H9 (cell line): ENCODE results near the gene CHD3. TPM values are rescaled to one million over a fixed set of nuclear protein-coding genes. Genes with fewer than 3 reads are reported as not detected.

Source experiments
- DNase-seq: peaks from one replicate; pipeline ENCODE4 v3.0.0-alpha.2; 2017
- H2AFZ ChIP-seq: one replicate; pipeline ENCODE4 v1.6.1; 2013; ENCODE audit warnings: mild to moderate bottlenecking, low read length, control low read depth, moderate library complexity
- H2AK5ac ChIP-seq: 2 replicates; pipeline ENCODE4 v1.6.1; 2013; ENCODE audit warnings: low read length, control low read depth, mixed read lengths; ENCODE audit not compliant: insufficient read length
- H2BK120ac ChIP-seq: one replicate; pipeline ENCODE4 v1.6.1; 2013; ENCODE audit warnings: low read depth, mild to moderate bottlenecking, low read length, control low read depth, inconsistent platforms; ENCODE audit not compliant: poor library complexity, severe bottlenecking
- H2BK12ac ChIP-seq: 2 replicates; pipeline ENCODE4 v1.6.1; 2013; ENCODE audit warnings: low read length, control low read depth, mixed read lengths, low read depth; ENCODE audit not compliant: insufficient read length
- H2BK15ac ChIP-seq: 2 replicates; pipeline ENCODE4 v1.6.1; 2013; ENCODE audit warnings: low read depth, low read length, control low read depth
- H2BK20ac ChIP-seq: one replicate; pipeline ENCODE4 v1.6.1; 2013; ENCODE audit warnings: low read depth, mild to moderate bottlenecking, low read length, control low read depth, inconsistent platforms; ENCODE audit not compliant: poor library complexity, severe bottlenecking
- H2BK5ac ChIP-seq: 2 replicates; pipeline ENCODE4 v1.6.1; 2013; ENCODE audit warnings: low read length, control low read depth, mixed read lengths; ENCODE audit not compliant: insufficient read length
- H3K14ac ChIP-seq: 2 replicates; pipeline ENCODE4 v1.6.1; 2013; ENCODE audit warnings: low read length, control low read depth; ENCODE audit not compliant: insufficient read depth
- H3K18ac ChIP-seq: 2 replicates; pipeline ENCODE4 v1.6.1; 2013; ENCODE audit warnings: low read depth, mild to moderate bottlenecking, mixed read lengths, low read length, control low read depth; ENCODE audit not compliant: insufficient read length
- H3K23ac ChIP-seq: 2 replicates; pipeline ENCODE4 v1.6.1; 2013; ENCODE audit warnings: low read length, control low read depth, mixed read lengths, low read depth; ENCODE audit not compliant: insufficient read length
- H3K23me2 ChIP-seq: 2 replicates; pipeline ENCODE4 v1.6.1; 2013; ENCODE audit warnings: low read depth, mild to moderate bottlenecking, mixed read lengths, low read length, control low read depth; ENCODE audit not compliant: insufficient read length, poor library complexity, severe bottlenecking
- H3K27ac ChIP-seq: 2 replicates; pipeline ENCODE4 v1.5.1; 2013; ENCODE audit warnings: low read length, control low read depth, mixed read lengths, low read depth; ENCODE audit not compliant: insufficient read length
- H3K27me3 ChIP-seq: 2 replicates; pipeline ENCODE4 v1.6.1; 2013; ENCODE audit warnings: low read length, control low read depth, inconsistent platforms; ENCODE audit not compliant: insufficient read depth
- H3K4ac ChIP-seq: 2 replicates; pipeline ENCODE4 v1.6.1; 2013; ENCODE audit warnings: low read depth, mild to moderate bottlenecking, control low read depth, inconsistent platforms, low read length, moderate library complexity
- H3K4me1 ChIP-seq: 2 replicates; pipeline ENCODE4 v1.6.1; 2013; ENCODE audit warnings: low read length, control low read depth, inconsistent platforms; ENCODE audit not compliant: insufficient read depth
- H3K4me2 ChIP-seq: 2 replicates; pipeline ENCODE4 v1.6.1; 2013; ENCODE audit warnings: low read length, control low read depth, mixed read lengths; ENCODE audit not compliant: insufficient read length, insufficient read depth
- H3K56ac ChIP-seq: 2 replicates; pipeline ENCODE4 v1.6.1; 2013; ENCODE audit warnings: low read depth, mild to moderate bottlenecking, mixed read lengths, low read length, control low read depth; ENCODE audit not compliant: insufficient read length
- H3K79me1 ChIP-seq: 2 replicates; pipeline ENCODE4 v1.6.1; 2013; ENCODE audit warnings: low read depth, mild to moderate bottlenecking, moderate library complexity, low read length, control low read depth, inconsistent platforms; ENCODE audit not compliant: insufficient read depth, poor library complexity, severe bottlenecking
- H3K79me2 ChIP-seq: 2 replicates; pipeline ENCODE4 v1.6.1; 2013; ENCODE audit warnings: low read length, control low read depth, inconsistent platforms; ENCODE audit not compliant: insufficient read depth
- H3K9ac ChIP-seq: 2 replicates; pipeline ENCODE4 v1.6.1; 2013; ENCODE audit warnings: low read length, control low read depth, mixed read lengths; ENCODE audit not compliant: insufficient read length; ENCODE audit errors: extremely low read depth
- H3K9me3 ChIP-seq: one replicate; pipeline ENCODE4 v1.6.1; 2013; ENCODE audit warnings: low read depth, low read length, inconsistent platforms; ENCODE audit not compliant: control insufficient read depth
- H3T11ph ChIP-seq: one replicate; pipeline ENCODE4 v1.6.1; 2013; ENCODE audit warnings: mild to moderate bottlenecking, low read length, control low read depth, inconsistent platforms
- H4K20me1 ChIP-seq: one replicate; pipeline ENCODE4 v1.6.1; 2013; ENCODE audit not compliant: control insufficient read depth, insufficient read length, insufficient read depth
- H4K5ac ChIP-seq: 2 replicates; pipeline ENCODE4 v1.6.1; 2013; ENCODE audit warnings: low read depth, mild to moderate bottlenecking, mixed read lengths, low read length, control low read depth; ENCODE audit not compliant: insufficient read length
- H4K8ac ChIP-seq: replicated peaks from 2 replicates; pipeline ENCODE4 v1.6.1; 2013; ENCODE audit warnings: low read length, control low read depth, mixed read lengths, low read depth; ENCODE audit not compliant: insufficient read length
- H4K91ac ChIP-seq: 2 replicates; pipeline ENCODE4 v1.6.1; 2013; ENCODE audit warnings: low read depth, mild to moderate bottlenecking, moderate library complexity, mixed read lengths, low read length, control low read depth; ENCODE audit not compliant: insufficient read length
- H3K27ac Mint-ChIP-seq, 3 experiments: 2 replicates in 2 of 3; 3 replicates in 1 of 3; pipeline ENCODE4 v1.8.0; 2020 to 2021; ENCODE audit warnings: mixed read lengths in 3 of 3, mild to moderate bottlenecking in 1 of 3, moderate library complexity in 1 of 3
- H3K27me3 Mint-ChIP-seq: 2 replicates; pipeline ENCODE4 v1.8.0; 2021; ENCODE audit warnings: low read depth, mild to moderate bottlenecking, moderate library complexity, mixed read lengths
- H3K36me3 Mint-ChIP-seq, 3 experiments: 2 replicates in 2 of 3; 3 replicates in 1 of 3; pipeline ENCODE4 v1.8.0; 2020 to 2021; ENCODE audit warnings: low read depth in 3 of 3, mixed read lengths in 3 of 3; ENCODE audit not compliant: insufficient read depth in 1 of 3
- H3K4me1 Mint-ChIP-seq, 2 experiments: 2 replicates each; pipeline ENCODE4 v1.8.0; 2020; ENCODE audit warnings: mixed read lengths in 2 of 2
- H3K4me3 Mint-ChIP-seq, 2 experiments: 2 replicates in 1 of 2; 3 replicates in 1 of 2; pipeline ENCODE4 v1.8.0; 2020 to 2021; ENCODE audit warnings: mild to moderate bottlenecking in 2 of 2, mixed read lengths in 2 of 2, moderate library complexity in 1 of 2
- H3K9me3 Mint-ChIP-seq, 2 experiments: 2 replicates in 1 of 2; 3 replicates in 1 of 2; pipeline ENCODE4 v1.8.0; 2020; ENCODE audit warnings: mild to moderate bottlenecking in 2 of 2, mixed read lengths in 2 of 2, moderate library complexity in 1 of 2
- WGBS: extraction: QIAGEN DNeasy Blood & Tissue Kit; methylation state at CpG from one replicate; pipeline ENCODE4 v1.1.7; 2013; ENCODE audit warnings: missing lambda C conversion rate, low lambda C conversion rate, mixed read lengths; ENCODE audit not compliant: insufficient read length; ENCODE audit errors: extremely low coverage; 5-methylcytosine and 5-hydroxymethylcytosine counted together
- total RNA-seq: library from RNA; stranded (reverse); gene quantifications from 2 replicates; pipeline ENCODE4 v1.2.1, GENCODE V29; 2021
- TF ChIP-seq, protein P1 (sequence below): fragments of 200-600 bp; sonication (generic); conservative IDR thresholded peaks from 3 replicates; pipeline ENCODE4 v1.8.0; 2021; ENCODE audit warnings: antibody characterized with exemption, mild to moderate bottlenecking

Gene CHD3
- total RNA-seq, 1 experiment from 2014 or later, result 33.2 TPM

DNA sequence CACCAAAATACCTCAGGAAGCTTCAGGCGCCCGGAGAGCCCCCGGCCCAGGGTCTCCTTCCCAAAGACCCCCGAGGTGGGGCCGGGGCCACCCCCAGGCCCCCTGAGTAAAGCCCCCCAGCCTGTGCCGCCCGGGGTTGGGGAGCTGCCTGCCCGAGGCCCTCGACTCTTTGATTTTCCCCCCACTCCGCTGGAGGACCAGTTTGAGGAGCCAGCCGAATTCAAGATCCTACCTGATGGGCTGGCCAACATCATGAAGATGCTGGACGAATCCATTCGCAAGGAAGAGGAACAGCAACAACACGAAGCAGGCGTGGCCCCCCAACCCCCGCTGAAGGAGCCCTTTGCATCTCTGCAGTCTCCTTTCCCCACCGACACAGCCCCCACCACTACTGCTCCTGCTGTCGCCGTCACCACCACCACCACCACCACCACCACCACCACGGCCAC, 40.4 kb upstream of the CHD3 start:
- no peaks in the 10 kb centered on the region for H3K79me1 ChIP-seq
- Mint-ChIP-seq H3K4me3 (no peak overlapping the region), H3K9me3 (no peaks in the 10 kb centered on the region), H3K27ac (no peak overlapping the region), H3K4me1 (peaks cover 8 to 29% of the 10 kb centered on the region in 2 experiments), H3K36me3 (peaks cover 2 to 44% (median 40%) of the 10 kb centered on the region in 3 experiments; a peak in 6 of 7 replicates), H3K27me3 (peaks cover 8% of the 10 kb centered on the region)
- no peak overlapping the region for H4K91ac ChIP-seq
- no peak overlapping the region for H3K56ac ChIP-seq
- no peak overlapping the region for H3K4ac ChIP-seq
- no peak overlapping the region for H2AK5ac ChIP-seq
- H3K79me2 ChIP-seq, result no peaks in the 10 kb centered on the region
- H3K14ac ChIP-seq, result no peak overlapping the region
- peaks cover 13% of the 10 kb centered on the region; the same call in 1 of the 2 replicates for H3K27me3 ChIP-seq
- no CpG with 5 or more reads among the region's 20 CpGs for WGBS
- H3K9me3 ChIP-seq, result no peaks in the 10 kb centered on the region
- H3K27ac ChIP-seq, result no peak overlapping the region
- no peak overlapping the region for H4K5ac ChIP-seq
- H3K4me2 ChIP-seq, result no peak overlapping the region
- H2AFZ ChIP-seq, result no peak overlapping the region
- TF ChIP-seq, protein P1, sequence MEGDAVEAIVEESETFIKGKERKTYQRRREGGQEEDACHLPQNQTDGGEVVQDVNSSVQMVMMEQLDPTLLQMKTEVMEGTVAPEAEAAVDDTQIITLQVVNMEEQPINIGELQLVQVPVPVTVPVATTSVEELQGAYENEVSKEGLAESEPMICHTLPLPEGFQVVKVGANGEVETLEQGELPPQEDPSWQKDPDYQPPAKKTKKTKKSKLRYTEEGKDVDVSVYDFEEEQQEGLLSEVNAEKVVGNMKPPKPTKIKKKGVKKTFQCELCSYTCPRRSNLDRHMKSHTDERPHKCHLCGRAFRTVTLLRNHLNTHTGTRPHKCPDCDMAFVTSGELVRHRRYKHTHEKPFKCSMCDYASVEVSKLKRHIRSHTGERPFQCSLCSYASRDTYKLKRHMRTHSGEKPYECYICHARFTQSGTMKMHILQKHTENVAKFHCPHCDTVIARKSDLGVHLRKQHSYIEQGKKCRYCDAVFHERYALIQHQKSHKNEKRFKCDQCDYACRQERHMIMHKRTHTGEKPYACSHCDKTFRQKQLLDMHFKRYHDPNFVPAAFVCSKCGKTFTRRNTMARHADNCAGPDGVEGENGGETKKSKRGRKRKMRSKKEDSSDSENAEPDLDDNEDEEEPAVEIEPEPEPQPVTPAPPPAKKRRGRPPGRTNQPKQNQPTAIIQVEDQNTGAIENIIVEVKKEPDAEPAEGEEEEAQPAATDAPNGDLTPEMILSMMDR, result no peak
- no peak overlapping the region for H3K23ac ChIP-seq
- H3K9ac ChIP-seq, result no peak overlapping the region
- H3T11ph ChIP-seq, result no peak overlapping the region
- H2BK120ac ChIP-seq, result no peak overlapping the region
- H3K4me1 ChIP-seq, result no peaks in the 10 kb centered on the region; the same call in 1 of the 2 replicates
- no peaks in the 10 kb centered on the region for H4K20me1 ChIP-seq
- no peak overlapping the region for H2BK5ac ChIP-seq
- no peak overlapping the region for H2BK20ac ChIP-seq
- H3K23me2 ChIP-seq, result peaks cover 22% of the 10 kb centered on the region
- no peak overlapping the region for H3K18ac ChIP-seq
- no peak overlapping the region for H2BK12ac ChIP-seq
- no peak for DNase-seq
- H2BK15ac ChIP-seq, result no peak overlapping the region
- no peak overlapping the region for H4K8ac ChIP-seq
